KMS-11 (cell line): Measurements from ENCODE around the gene MLLT11.

ENCODE experiments used
- H2AFZ ChIP-seq: fragments of 200-600 bp; sonication (generic); 2 replicates; pipeline ENCODE4 v1.6.1; 2016; ENCODE audit warnings: antibody characterized with exemption, mixed run types, low read depth
- H3K27ac ChIP-seq: fragments of 200-600 bp; sonication (generic); 2 replicates; pipeline ENCODE4 v1.6.1; 2016; ENCODE audit warnings: mild to moderate bottlenecking, mixed run types
- H3K27me3 ChIP-seq: fragments of 200-600 bp; sonication (generic); 2 replicates; pipeline ENCODE4 v1.6.1; 2017; ENCODE audit warnings: mild to moderate bottlenecking, low read depth, mixed run types, moderate library complexity; ENCODE audit not compliant: insufficient read depth
- H3K36me3 ChIP-seq: fragments of 200-600 bp; sonication (generic); 2 replicates; pipeline ENCODE4 v1.6.1; 2017; ENCODE audit warnings: mild to moderate bottlenecking, mixed run types; ENCODE audit not compliant: insufficient read depth
- H3K4me1 ChIP-seq: fragments of 200-600 bp; sonication (generic); 2 replicates; pipeline ENCODE4 v1.6.1; 2016; ENCODE audit warnings: mild to moderate bottlenecking, low read depth, mixed run types; ENCODE audit not compliant: poor library complexity, severe bottlenecking
- H3K4me2 ChIP-seq: fragments of 200-600 bp; sonication (generic); 2 replicates; pipeline ENCODE4 v1.7.0; 2016; ENCODE audit warnings: mild to moderate bottlenecking, mixed run types
- H3K4me3 ChIP-seq: fragments of 200-600 bp; sonication (generic); IDR thresholded peaks from 2 replicates; pipeline ENCODE4 v1.6.1; 2017; ENCODE audit warnings: low read depth, low read length, mixed read lengths; ENCODE audit not compliant: insufficient read depth
- H3K79me2 ChIP-seq: fragments of 200-600 bp; sonication (generic); 2 replicates; pipeline ENCODE4 v1.6.1; 2016; ENCODE audit warnings: low read depth, mixed run types; ENCODE audit not compliant: insufficient read depth
- H3K9ac ChIP-seq: fragments of 200-600 bp; sonication (generic); 2 replicates; pipeline ENCODE4 v1.6.1; 2016; ENCODE audit warnings: mild to moderate bottlenecking, mixed run types
- H4K20me1 ChIP-seq: fragments of 200-600 bp; sonication (generic); 2 replicates; pipeline ENCODE4 v1.6.1; 2016; ENCODE audit warnings: mild to moderate bottlenecking, mixed run types; ENCODE audit not compliant: insufficient read depth
- TF ChIP-seq, protein P1 (sequence below): fragments of 200-600 bp; sonication (generic); conservative IDR thresholded peaks from 2 replicates; pipeline ENCODE4 v1.6.1; 2017; ENCODE audit warnings: low read depth, mild to moderate bottlenecking, antibody characterized with exemption, low read length, moderate library complexity, mixed read lengths

Gene MLLT11

DNA sequence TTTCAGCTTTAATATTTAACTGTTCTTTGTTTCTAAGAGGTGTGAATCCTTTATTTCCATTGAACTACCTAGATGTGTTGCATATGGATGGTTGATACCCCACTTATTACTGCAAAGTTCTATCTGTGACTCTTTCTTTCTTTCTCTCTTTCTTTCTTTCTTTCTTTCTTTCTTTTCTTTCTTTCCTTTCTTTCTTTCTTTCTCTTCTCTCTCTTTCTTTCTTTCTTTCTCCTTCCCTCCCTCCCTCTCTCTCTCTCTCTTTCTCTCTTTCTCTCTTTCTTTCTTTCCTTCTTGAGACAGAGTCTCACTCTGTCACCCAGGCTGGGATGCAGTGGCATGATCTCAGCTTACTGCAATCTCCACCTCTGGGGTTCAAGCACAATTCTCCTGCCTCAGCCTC is 44.4 kb downstream of the MLLT11 start:
- H3K4me3 ChIP-seq, result no peak overlapping the region
- H3K36me3 ChIP-seq, result no peaks in the 10 kb centered on the region
- no peaks in the 10 kb centered on the region for H3K27me3 ChIP-seq
- H2AFZ ChIP-seq, result no peak overlapping the region
- no peaks in the 10 kb centered on the region for H4K20me1 ChIP-seq
- H3K4me1 ChIP-seq, result no peaks in the 10 kb centered on the region
- no peak overlapping the region for H3K4me2 ChIP-seq
- H3K9ac ChIP-seq, result no peak overlapping the region
- TF ChIP-seq, protein P1, sequence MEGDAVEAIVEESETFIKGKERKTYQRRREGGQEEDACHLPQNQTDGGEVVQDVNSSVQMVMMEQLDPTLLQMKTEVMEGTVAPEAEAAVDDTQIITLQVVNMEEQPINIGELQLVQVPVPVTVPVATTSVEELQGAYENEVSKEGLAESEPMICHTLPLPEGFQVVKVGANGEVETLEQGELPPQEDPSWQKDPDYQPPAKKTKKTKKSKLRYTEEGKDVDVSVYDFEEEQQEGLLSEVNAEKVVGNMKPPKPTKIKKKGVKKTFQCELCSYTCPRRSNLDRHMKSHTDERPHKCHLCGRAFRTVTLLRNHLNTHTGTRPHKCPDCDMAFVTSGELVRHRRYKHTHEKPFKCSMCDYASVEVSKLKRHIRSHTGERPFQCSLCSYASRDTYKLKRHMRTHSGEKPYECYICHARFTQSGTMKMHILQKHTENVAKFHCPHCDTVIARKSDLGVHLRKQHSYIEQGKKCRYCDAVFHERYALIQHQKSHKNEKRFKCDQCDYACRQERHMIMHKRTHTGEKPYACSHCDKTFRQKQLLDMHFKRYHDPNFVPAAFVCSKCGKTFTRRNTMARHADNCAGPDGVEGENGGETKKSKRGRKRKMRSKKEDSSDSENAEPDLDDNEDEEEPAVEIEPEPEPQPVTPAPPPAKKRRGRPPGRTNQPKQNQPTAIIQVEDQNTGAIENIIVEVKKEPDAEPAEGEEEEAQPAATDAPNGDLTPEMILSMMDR, result no peak
- no peaks in the 10 kb centered on the region for H3K79me2 ChIP-seq
- no peak overlapping the region for H3K27ac ChIP-seq

DNA sequence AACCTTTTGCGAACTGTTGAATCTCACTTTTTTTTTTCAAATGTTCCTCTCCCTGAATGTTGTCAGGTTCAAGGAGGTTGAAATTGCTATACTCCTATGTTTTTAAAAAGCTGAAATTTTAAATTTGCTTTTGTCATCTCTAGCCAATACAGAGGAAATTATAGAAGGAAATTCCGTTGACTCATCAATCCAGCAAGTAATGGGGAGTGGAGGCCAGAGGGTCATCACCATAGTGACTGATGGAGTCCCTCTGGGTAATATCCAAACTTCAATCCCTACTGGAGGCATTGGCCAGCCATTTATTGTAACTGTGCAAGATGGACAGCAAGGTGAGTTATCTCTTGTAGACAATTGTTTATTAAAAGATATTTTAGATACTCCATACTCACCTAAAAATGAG is 46.7 kb downstream of the MLLT11 start:
- Histone ChIP-seq H3K4me1 (no peaks in the 10 kb centered on the region), H3K79me2 (no peaks in the 10 kb centered on the region), H4K20me1 (no peaks in the 10 kb centered on the region), H3K27me3 (no peaks in the 10 kb centered on the region), H2AFZ (no peak overlapping the region), H3K4me2 (no peak overlapping the region), H3K9ac (no peak overlapping the region), H3K27ac (no peak overlapping the region), H3K4me3 (no peak overlapping the region), H3K36me3 (no peaks in the 10 kb centered on the region)
- TF ChIP-seq, protein P1, result no peak

DNA sequence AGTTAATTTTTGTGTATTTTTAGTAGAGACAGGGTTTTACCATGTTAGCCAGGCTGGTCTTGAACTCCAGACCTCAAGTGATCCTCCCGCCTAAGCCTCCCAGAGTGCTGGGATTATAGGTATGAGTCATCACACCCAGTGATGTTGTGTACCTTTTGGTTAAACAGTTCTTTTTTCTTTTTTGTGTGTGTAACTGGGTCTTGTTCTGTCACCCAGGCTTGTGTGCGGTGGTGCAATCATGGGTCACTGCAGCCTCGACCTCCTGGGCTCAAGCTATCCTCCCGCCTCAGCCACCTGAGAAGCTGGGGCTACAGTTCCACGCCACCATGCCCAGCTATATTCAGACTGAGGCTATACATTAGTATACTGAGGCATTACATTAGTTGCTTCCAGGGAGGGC is 48.1 kb downstream of the MLLT11 start:
- no peak overlapping the region for H3K9ac ChIP-seq
- H4K20me1 ChIP-seq, result no peaks in the 10 kb centered on the region
- no peaks in the 10 kb centered on the region for H3K4me1 ChIP-seq
- no peak overlapping the region for H3K4me3 ChIP-seq
- no peaks in the 10 kb centered on the region for H3K79me2 ChIP-seq
- no peak overlapping the region for H2AFZ ChIP-seq
- TF ChIP-seq, protein P1, result no peak
- no peaks in the 10 kb centered on the region for H3K36me3 ChIP-seq
- H3K27ac ChIP-seq, result no peak overlapping the region
- H3K27me3 ChIP-seq, result no peaks in the 10 kb centered on the region
- H3K4me2 ChIP-seq, result no peak overlapping the region

DNA sequence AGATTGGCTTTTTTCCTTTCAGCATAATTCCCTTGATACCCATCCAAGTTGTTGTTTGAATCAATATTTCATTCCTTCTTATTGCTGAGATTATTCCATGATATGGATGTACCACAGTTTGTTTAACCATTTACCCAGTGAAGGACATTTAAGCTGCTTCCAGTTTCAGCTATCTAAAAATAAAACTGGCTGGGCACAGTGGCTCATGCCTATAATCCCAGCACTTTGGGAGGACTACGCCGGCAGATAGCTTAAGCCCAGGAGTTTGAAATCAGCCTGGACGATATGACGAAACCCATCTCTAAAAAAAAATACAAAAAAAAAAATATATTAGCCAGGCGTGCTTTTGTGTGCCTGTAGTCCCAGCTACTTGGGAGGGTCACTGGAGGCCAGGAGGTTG is 53.7 kb downstream of the MLLT11 start:
- no peaks in the 10 kb centered on the region for H3K4me1 ChIP-seq
- no peak overlapping the region for H3K4me2 ChIP-seq
- H3K9ac ChIP-seq, result no peak overlapping the region
- no peak overlapping the region for H3K4me3 ChIP-seq
- H2AFZ ChIP-seq, result no peak overlapping the region
- no peaks in the 10 kb centered on the region for H3K79me2 ChIP-seq
- H3K27ac ChIP-seq, result no peak overlapping the region
- no peaks in the 10 kb centered on the region for H3K27me3 ChIP-seq
- H3K36me3 ChIP-seq, result no peaks in the 10 kb centered on the region
- TF ChIP-seq, protein P1, result no peak
- H4K20me1 ChIP-seq, result no peaks in the 10 kb centered on the region
